Cardiac muscle cell (in vitro differentiated cells and primary cell): ENCODE data around the gene UQCRC2. TPM values are rescaled to one million over a fixed set of nuclear protein-coding genes. Genes with fewer than 3 reads are reported as not detected.
A peak's percentile ranks its signal among the peaks of the same experiment; 100 is the strongest.

ENCODE experiments used
- DNase-seq, 2 donors: peaks; one replicate each; pipeline versions ENCODE4 v3.0.0 to v3.0.0-alpha.2; 2010 to 2017; ENCODE audit warnings: low read depth in 1 of 2, low spot score in 1 of 2
- H3K27ac ChIP-seq: fragments of 200-600 bp; sonication (generic); 2 replicates; pipeline ENCODE4 v1.5.1; 2016
- H3K27me3 ChIP-seq: fragments of 200-600 bp; sonication (generic); 2 replicates; pipeline ENCODE4 v1.6.0; 2016; ENCODE audit warnings: control low read depth
- H3K36me3 ChIP-seq: fragments of 200-600 bp; sonication (generic); 2 replicates; pipeline ENCODE4 v1.5.1; 2016; ENCODE audit warnings: control low read depth
- H3K4me1 ChIP-seq: fragments of 200-600 bp; sonication (generic); 2 replicates; pipeline ENCODE4 v1.8.1; 2017; ENCODE audit warnings: low read depth, mild to moderate bottlenecking, mixed run types
- H3K4me3 ChIP-seq: fragments of 200-600 bp; sonication (generic); 2 replicates; pipeline ENCODE4 v1.5.1; 2016; ENCODE audit warnings: mild to moderate bottlenecking
- H3K9me3 ChIP-seq: fragments of 200-600 bp; sonication (generic); 2 replicates; pipeline ENCODE4 v1.5.1; 2017; ENCODE audit warnings: low read depth, mild to moderate bottlenecking, control low read depth
- polyA plus RNA-seq: library from polyadenylated mRNA; unstranded; fragments of >200 nt; fragmentation: Nextera tagmentation; extraction: Ambion mirVana; gene quantifications from 2 replicates; pipeline ENCODE4 v1.2.1, GENCODE V29; 2016
- total RNA-seq: library from RNA; depleted of rRNA; stranded (reverse); fragments of >200 nt; gene quantifications from 2 replicates; pipeline ENCODE4 v1.2.3, GENCODE V29; 2016
- TF ChIP-seq, protein P1 (sequence below): IDR thresholded peaks from 2 replicates; pipeline ENCODE4 v1.5.1; 2012; ENCODE audit warnings: low read depth, mild to moderate bottlenecking, low read length

The UQCRC2 gene
- total and polyA plus RNA-seq, 2 experiments from 2014 or later: 248 to 338 TPM

DNA sequence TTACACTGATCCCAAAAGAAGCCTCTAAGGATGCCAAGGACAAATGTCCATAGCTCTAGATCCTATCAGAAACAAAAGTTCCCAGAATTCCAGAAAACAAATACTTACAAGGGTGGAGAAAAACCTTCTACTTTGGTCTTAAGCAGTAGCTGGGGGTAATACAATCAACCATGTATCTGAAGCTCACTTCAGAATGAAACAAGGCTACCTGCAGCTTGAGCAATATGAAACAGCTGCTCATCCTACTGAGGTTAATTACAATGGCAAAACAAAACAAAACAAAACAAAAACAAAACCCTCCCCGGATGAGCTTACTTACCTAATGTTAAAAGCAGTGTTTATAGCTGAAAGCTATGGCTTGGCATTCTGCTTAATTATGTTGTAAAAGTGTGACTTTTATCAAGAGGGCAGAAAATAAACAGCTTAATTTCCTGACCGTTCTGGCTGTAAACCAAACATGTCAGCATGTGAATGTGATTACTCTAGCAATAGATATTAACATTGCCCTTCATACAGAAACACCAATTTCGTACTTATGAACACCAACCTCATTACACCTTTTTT is 37.3 kb downstream of the UQCRC2 start:
- H3K36me3 ChIP-seq: no peaks in the 10 kb centered on the region
- TF ChIP-seq, protein P1, sequence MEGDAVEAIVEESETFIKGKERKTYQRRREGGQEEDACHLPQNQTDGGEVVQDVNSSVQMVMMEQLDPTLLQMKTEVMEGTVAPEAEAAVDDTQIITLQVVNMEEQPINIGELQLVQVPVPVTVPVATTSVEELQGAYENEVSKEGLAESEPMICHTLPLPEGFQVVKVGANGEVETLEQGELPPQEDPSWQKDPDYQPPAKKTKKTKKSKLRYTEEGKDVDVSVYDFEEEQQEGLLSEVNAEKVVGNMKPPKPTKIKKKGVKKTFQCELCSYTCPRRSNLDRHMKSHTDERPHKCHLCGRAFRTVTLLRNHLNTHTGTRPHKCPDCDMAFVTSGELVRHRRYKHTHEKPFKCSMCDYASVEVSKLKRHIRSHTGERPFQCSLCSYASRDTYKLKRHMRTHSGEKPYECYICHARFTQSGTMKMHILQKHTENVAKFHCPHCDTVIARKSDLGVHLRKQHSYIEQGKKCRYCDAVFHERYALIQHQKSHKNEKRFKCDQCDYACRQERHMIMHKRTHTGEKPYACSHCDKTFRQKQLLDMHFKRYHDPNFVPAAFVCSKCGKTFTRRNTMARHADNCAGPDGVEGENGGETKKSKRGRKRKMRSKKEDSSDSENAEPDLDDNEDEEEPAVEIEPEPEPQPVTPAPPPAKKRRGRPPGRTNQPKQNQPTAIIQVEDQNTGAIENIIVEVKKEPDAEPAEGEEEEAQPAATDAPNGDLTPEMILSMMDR: no peak
- no peaks in the 10 kb centered on the region for H3K27me3 ChIP-seq
- H3K9me3 ChIP-seq: no peaks in the 10 kb centered on the region
- DNase-seq: no peak
- no peak overlapping the region for H3K4me3 ChIP-seq
- H3K4me1 ChIP-seq: peaks cover 10% of the 10 kb centered on the region
- H3K27ac ChIP-seq: no peak overlapping the region

DNA sequence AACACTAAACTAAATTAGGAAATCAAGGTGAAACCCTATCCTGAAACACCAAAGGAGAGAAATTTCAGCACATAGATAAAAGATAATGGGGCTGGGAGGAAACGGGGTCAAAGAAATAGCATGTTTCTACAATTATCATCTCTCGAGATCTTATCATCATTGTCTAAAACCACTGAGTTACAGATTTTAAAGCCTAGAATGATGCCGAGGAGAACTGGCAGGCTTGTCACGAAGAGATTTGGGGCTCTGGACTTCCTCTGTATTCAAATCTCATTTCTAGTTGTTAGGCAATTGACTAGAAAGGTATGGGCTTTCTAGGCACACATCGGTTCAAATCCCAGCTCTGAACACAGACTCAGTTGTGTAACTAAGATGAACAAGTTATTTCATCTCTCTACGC is 38.5 kb downstream of the UQCRC2 start:
- TF ChIP-seq, protein P1: no peak
- no peak overlapping the region for H3K27ac ChIP-seq

DNA sequence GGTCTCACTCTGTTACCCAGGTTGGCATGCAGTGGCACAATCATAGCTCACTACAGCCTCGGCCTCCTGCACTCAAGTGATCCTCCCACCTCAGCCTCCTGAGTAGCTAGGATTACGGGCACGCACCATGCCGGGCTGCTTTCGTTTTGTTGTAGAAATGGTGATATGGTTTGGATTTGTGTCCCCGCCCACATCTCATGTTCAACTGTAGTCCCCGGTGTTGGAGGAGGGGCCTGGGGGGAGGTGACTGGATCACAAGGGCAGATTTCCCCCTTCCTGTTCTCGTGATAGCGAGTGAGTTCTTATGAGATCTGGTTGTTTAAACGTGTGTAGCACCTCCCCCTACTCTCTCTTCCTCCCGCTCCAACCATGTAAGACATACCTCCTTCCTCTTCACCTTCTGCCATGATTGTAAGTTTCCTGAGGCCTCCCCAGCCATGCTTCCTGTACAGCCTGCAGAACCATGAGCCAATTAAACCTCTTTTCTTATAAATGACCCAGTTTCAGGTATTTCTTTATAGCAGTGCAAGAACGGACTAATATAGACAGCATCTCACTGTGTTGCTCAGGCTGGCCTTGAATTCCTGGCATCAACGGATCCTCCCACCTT is 41.8 kb downstream of the UQCRC2 start:
- TF ChIP-seq, protein P1: no peak
- Histone ChIP-seq H3K27me3 (no peaks in the 10 kb centered on the region), H3K4me3 (no peak overlapping the region), H3K4me1 (peaks cover 1% of the 10 kb centered on the region), H3K27ac (no peak overlapping the region), H3K36me3 (no peaks in the 10 kb centered on the region), H3K9me3 (no peaks in the 10 kb centered on the region)
- no peak for DNase-seq

More for the DNA sequence above, 38.5 kb downstream of the UQCRC2 start:
- Histone ChIP-seq H3K4me3 (no peak overlapping the region), H3K36me3 (no peaks in the 10 kb centered on the region), H3K4me1 (peaks cover 10% of the 10 kb centered on the region), H3K9me3 (no peaks in the 10 kb centered on the region), H3K27me3 (no peaks in the 10 kb centered on the region)
- no peak for DNase-seq

DNA sequence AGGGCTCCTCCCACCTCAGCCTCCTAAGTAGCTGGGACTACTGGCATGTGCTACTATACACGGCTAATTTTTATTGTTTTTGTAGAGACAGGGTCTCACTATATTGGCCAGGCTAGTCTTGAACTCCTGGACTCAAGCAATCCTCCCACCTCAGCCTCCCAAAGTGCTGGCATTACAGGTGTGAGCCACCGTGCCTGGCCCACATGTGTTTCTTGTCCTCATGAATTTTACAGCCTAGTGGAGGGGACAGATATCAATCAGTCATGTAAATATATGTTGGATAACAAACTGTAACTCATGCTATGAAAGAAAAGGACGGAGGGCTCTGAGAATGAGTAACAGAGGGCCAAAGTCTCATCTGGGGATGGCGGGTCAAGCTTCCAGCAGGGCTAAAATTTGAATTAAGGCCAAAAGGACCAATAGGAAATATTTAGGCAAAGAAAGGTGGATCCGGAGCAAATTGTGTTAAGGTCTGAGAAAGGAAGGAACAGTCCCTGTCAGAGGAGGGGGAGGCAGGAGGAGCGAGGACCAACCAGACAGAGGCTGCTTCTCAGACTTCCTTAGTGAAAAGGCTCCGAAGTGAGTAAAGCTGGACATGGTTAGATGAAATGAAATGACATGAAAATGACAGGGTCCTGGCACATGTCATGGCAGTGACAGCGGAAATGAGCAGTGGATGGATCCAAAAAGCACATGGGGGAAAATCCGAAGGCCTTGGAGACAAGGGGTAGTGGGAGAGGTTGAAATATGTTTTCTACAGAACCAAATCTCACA is 43.9 kb downstream of the UQCRC2 start:
- H3K27me3 ChIP-seq: no peaks in the 10 kb centered on the region
- DNase-seq: no peak
- no peak overlapping the region for H3K4me3 ChIP-seq
- H3K4me1 ChIP-seq: no peaks in the 10 kb centered on the region
- H3K36me3 ChIP-seq: no peaks in the 10 kb centered on the region
- TF ChIP-seq, protein P1: no peak
- H3K9me3 ChIP-seq: no peaks in the 10 kb centered on the region
- no peak overlapping the region for H3K27ac ChIP-seq

DNA sequence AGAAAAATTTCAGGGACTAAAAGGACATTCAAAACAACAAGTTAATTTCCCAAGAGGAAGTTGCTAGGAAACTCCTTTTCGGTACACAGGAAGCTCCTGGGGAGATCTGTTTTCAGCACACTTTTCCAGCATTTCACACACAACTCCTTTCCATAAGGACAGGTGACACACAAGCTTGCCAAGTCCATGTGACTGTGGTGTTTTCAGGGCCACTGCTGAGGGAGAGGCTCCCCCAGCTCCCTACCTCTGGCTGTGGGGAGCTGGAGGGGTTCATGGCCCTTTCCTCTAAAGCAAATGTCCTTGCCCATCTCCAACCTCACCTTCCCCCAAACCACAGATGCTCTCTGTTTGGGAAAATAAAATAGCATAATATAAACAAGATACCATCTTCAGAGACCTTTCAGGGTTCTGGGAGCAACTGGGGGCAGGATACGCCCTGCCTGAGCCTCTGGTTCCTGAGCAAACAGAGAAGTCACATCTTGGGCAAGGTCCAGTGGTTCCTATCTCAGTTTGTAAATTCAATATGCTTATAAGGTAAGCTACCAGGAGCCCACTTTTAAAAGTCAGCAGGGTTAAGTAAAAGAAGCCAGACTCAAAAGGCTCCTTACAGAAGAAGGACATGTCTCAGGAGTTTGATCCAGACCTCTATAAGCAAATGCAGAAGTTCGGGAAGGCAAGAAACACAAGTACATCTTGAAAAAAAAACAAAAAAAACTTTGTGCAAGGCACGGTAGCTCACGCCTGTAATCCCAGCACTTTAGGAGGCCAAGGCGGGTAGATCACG is 44.7 kb downstream of the UQCRC2 start:
- H3K27ac ChIP-seq: no peak overlapping the region
- peak in 1 of 2 donors; percentile 22 for DNase-seq

More for the DNA sequence above, 44.7 kb downstream of the UQCRC2 start:
- no peaks in the 10 kb centered on the region for H3K36me3 ChIP-seq
- no peak overlapping the region for H3K4me3 ChIP-seq
- peaks cover 3% of the 10 kb centered on the region for H3K27me3 ChIP-seq
- TF ChIP-seq, protein P1: no peak
- no peaks in the 10 kb centered on the region for H3K9me3 ChIP-seq
- no peaks in the 10 kb centered on the region for H3K4me1 ChIP-seq
